ENCODE results near the gene TMEM53. TPM values are rescaled to one million over a fixed set of nuclear protein-coding genes. Genes with fewer than 3 reads are reported as not detected.

The TMEM53 gene
- polyA plus RNA-seq, 1 of the 3 experiments (the other 2 are of a cell fraction): 14.9 TPM

DNA sequence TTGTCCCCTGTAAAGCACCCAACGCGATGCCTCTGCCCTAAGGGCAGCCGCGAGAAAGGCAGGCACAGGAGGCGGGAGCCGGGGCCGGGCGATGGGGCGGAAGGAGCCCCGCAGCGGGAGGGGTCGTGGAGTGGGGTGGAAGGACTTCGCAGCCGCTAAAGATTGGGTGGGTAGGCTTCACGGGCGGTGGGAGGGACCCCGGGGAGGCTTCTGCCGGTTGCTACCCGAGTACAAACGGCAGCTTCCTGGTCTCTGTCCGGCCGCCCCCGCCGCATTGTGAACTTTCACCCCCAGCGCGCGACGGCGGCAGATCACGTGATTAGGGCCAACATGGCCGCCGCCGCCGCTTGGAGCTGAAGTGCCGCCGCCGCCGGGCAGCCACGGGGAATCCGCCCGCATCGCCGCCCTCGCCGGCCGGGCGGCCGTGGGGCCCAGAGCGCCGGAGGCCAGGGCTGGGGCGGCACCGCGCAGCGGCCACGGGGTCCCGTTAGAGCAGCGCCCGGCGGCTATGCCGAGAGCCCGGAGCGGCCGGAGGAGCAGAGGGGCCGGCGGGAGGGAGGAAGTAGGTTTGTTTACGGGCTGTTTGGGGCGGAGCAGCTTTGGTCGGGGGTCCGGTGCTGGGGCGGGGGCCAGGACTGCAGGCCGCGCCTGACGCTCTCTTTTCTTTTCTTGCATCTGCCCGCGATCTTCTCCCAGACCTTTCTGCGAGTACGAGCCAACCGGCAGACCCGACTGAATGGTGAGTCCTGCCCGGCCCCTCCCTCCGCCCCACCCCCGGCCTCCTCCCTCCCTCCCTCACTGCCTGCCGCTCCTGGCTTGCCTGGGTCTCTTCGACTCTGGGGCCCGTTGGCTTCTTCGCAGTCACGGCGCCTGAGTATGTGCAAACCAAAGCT, 42.4 kb downstream of the TMEM53 start (continued):
- TF ChIP-seq EP300 (IDR thresholded peaks at IDR 0.05; ENCODE audit: borderline replicate concordance in 1 of 2, low read depth in 1 of 2, low read length in 1 of 2): no peak; a peak in 1 of 4 replicates
- TF ChIP-seq FOXJ3 (CRISPR knock-in tag; IDR thresholded peaks at IDR 0.05): peak; percentile 25; the same call in 1 of the 2 replicates
- TF ChIP-seq, protein P1, sequence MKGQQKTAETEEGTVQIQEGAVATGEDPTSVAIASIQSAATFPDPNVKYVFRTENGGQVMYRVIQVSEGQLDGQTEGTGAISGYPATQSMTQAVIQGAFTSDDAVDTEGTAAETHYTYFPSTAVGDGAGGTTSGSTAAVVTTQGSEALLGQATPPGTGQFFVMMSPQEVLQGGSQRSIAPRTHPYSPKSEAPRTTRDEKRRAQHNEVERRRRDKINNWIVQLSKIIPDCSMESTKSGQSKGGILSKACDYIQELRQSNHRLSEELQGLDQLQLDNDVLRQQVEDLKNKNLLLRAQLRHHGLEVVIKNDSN (IDR thresholded peaks at IDR 0.05; ENCODE audit: borderline replicate concordance, low read depth): peak; percentile 95
- no peak for TF ChIP-seq FOXM1 (IDR thresholded peaks at IDR 0.05; ENCODE audit: low read depth)
- no peak for TF ChIP-seq SMC3 (IDR thresholded peaks at IDR 0.05; ENCODE audit: low read depth, low read length)
- TF ChIP-seq ELF1 (IDR thresholded peaks at IDR 0.05): peak; percentile 91
- no peak for TF ChIP-seq JUND (IDR thresholded peaks at IDR 0.05)
- TF ChIP-seq REST (IDR thresholded peaks at IDR 0.05; ENCODE audit: low read depth, low read length): peak; percentile 7; the same call in 1 of the 2 replicates
- peak; percentile 78 for TF ChIP-seq TAF1 (IDR thresholded peaks at IDR 0.05; ENCODE audit: borderline replicate concordance, low read depth, low read length)
- TF ChIP-seq YY1 (IDR thresholded peaks at IDR 0.05; ENCODE audit: low read depth): peak; percentile 92
- TF ChIP-seq RAD21 (IDR thresholded peaks at IDR 0.05; ENCODE audit: low read length): no peak
- no peak for TF ChIP-seq TCF12 (IDR thresholded peaks at IDR 0.05)
- no peak for TF ChIP-seq MEF2A (IDR thresholded peaks at IDR 0.05; ENCODE audit: borderline replicate concordance, low read depth)
- no peak for TF ChIP-seq PBX3 (IDR thresholded peaks at IDR 0.05)
- 0 out of 2 replicates have a peak, but pooled peaks have one; percentile 26 for TF ChIP-seq SIN3A (IDR thresholded peaks at IDR 0.05; ENCODE audit: borderline replicate concordance, low read depth, low read length)
- TF ChIP-seq, protein P2, sequence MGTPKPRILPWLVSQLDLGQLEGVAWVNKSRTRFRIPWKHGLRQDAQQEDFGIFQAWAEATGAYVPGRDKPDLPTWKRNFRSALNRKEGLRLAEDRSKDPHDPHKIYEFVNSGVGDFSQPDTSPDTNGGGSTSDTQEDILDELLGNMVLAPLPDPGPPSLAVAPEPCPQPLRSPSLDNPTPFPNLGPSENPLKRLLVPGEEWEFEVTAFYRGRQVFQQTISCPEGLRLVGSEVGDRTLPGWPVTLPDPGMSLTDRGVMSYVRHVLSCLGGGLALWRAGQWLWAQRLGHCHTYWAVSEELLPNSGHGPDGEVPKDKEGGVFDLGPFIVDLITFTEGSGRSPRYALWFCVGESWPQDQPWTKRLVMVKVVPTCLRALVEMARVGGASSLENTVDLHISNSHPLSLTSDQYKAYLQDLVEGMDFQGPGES (IDR thresholded peaks at IDR 0.05; ENCODE audit: low read depth, low read length): no peak
- no peak for TF ChIP-seq EZH2phosphoT487 (IDR thresholded peaks at IDR 0.05; ENCODE audit: borderline replicate concordance, low read depth)
- no peak; the same call in 1 of the 2 replicates for TF ChIP-seq NFIC (IDR thresholded peaks at IDR 0.05; ENCODE audit: borderline replicate concordance)
- TF ChIP-seq, protein P3, sequence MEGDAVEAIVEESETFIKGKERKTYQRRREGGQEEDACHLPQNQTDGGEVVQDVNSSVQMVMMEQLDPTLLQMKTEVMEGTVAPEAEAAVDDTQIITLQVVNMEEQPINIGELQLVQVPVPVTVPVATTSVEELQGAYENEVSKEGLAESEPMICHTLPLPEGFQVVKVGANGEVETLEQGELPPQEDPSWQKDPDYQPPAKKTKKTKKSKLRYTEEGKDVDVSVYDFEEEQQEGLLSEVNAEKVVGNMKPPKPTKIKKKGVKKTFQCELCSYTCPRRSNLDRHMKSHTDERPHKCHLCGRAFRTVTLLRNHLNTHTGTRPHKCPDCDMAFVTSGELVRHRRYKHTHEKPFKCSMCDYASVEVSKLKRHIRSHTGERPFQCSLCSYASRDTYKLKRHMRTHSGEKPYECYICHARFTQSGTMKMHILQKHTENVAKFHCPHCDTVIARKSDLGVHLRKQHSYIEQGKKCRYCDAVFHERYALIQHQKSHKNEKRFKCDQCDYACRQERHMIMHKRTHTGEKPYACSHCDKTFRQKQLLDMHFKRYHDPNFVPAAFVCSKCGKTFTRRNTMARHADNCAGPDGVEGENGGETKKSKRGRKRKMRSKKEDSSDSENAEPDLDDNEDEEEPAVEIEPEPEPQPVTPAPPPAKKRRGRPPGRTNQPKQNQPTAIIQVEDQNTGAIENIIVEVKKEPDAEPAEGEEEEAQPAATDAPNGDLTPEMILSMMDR (IDR thresholded peaks at IDR 0.05): no peak
- peak; percentile 74 for TF ChIP-seq POLR2AphosphoS5 (IDR thresholded peaks at IDR 0.05; ENCODE audit: low read depth, low read length)
